GM18498 (cell line): Measurements from ENCODE around the gene ADAMTS14.

Experiments
- ATAC-seq: cut with Tn5 transposase; IDR thresholded peaks from one replicate; pipeline ENCODE4 v1.9.1; 2021; ENCODE audit warnings: mild to moderate bottlenecking, moderate library complexity; ENCODE audit not compliant: unreplicated experiment

The ADAMTS14 gene

GRCh38 chr10:70748801-70749573 is 76.7 kb downstream of the ADAMTS14 start:
- no peak for ATAC-seq

- no peak for ATAC-seq
These were observed 77.5 kb downstream of the ADAMTS14 start for GRCh38 chr10:70749756-70750155.

- no peak for ATAC-seq
These were observed 77.9 kb downstream of the ADAMTS14 start for GRCh38 chr10:70750156-70750703.

GRCh38 chr10:70751356-70751755 is 79.0 kb downstream of the ADAMTS14 start:
- no peak for ATAC-seq

GRCh38 chr10:70751991-70752390 is 79.7 kb downstream of the ADAMTS14 start:
- ATAC-seq: no peak

GRCh38 chr10:70752571-70752970 is 80.3 kb downstream of the ADAMTS14 start:
- no peak for ATAC-seq

GRCh38 chr10:70753026-70753663 is 80.8 kb downstream of the ADAMTS14 start:
- ATAC-seq: no peak

- no peak for ATAC-seq
These were observed 81.7 kb downstream of the ADAMTS14 start for GRCh38 chr10:70753841-70754621.

- ATAC-seq: no peak
These were observed 84.5 kb downstream of the ADAMTS14 start for GRCh38 chr10:70756700-70757360.

- ATAC-seq: no peak
These were observed 85.5 kb downstream of the ADAMTS14 start for GRCh38 chr10:70757856-70758255.

GRCh38 chr10:70758757-70759514 is 86.6 kb downstream of the ADAMTS14 start:
- no peak for ATAC-seq

- ATAC-seq: no peak
These were observed 87.5 kb downstream of the ADAMTS14 start for GRCh38 chr10:70759781-70760180.

- ATAC-seq: no peak
These were observed 88.0 kb downstream of the ADAMTS14 start for GRCh38 chr10:70760271-70760787.

- ATAC-seq: no peak
These were observed 88.8 kb downstream of the ADAMTS14 start for GRCh38 chr10:70761031-70761601.

- ATAC-seq: no peak
These were observed 89.5 kb downstream of the ADAMTS14 start for GRCh38 chr10:70761727-70762350.

GRCh38 chr10:70762441-70763175 is 90.3 kb downstream of the ADAMTS14 start:
- ATAC-seq: no peak

GRCh38 chr10:70763567-70763966 is 91.3 kb downstream of the ADAMTS14 start:
- ATAC-seq: no peak

GRCh38 chr10:70765794-70766594 is 93.7 kb downstream of the ADAMTS14 start:
- no peak for ATAC-seq
